ENCODE results near the gene SEC16A.

SEC16A gene

DNA sequence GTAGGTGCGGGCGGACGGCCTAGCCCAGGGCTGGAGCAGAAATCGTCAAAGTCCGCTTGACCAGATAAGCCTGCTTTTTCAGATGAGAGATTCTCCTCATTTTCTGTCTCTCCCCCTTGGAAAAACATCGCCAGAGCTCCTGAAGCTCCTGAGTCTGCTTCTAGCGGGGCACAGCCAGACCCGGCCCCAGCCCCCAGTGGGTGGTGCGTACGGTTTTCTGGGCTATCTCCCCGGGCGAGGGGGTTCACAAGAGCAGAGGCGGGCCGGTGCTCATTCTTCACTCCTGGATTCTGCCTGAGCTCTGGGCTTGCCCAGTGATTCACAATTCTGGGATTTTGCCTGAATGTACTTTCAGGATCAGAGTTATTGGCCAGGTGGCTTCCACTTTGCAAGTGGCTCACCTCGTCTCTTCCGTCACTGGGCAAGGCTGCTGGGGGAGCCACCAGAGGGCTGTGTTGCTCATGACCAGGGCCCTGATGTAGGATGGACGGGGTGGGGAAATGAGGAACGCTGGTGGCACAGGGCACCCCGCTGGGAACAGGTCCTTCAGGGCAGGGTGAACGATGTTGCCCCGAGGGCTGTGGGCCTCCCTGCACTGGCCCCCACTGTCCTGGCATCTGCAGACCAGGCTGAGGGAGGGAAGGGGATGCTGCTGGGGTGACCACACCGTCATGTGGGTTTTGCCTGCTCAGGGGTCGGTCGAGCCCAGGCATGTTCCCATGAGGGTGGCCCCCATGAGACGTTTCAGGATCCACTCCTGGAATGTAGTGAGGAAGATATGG lies 6.3 kb downstream of the SEC16A start:
- no peak for TF ChIP-seq POLR2A (IDR thresholded peaks at IDR 0.05; ENCODE audit: low read depth, low read length)
- FAIRE-seq = no peak
- no peak for DNase-seq (ENCODE audit: insufficient read length, low spot score)

DNA sequence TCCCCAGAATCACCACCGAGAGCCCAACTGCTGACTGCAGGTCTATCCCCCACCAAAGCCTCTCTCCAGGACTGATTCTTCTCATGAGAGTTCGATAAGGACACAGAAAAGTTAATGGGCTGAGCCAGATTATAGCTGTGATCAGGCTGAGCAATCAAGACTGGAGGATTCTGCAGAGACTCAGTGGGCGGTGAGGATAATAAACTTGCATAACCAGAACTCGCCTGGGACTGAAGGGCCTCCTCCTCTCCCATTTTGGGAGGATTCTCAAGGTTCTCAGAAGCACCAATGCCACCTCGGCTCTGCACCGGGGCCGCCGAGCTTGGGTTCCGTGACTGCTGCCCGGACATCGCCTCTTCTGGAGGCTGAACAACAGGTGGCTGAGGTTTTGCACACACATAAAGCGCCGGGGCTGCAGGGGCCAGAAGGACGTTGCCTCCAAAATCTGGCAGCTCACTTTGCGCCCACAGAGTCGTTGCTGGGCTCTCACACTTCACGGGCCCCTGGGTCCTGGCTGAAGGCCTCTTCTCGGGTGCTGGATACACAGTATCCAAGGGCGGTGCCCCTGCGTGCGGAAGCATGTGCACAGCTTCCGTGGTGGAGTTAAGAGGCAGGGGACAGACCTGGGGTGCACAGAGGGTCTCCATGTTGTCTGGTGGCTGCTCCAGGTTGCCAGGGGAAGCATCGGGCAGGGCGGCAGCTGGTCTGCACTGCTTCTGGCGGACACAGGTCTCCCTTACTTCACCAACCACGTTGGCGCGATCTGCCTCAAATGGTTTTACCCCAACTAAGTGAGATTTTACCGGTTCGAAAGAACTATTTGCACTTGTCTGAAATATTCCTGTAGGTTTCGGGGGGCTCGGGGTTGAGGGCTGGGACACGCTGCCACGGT lies 7.6 kb downstream of the SEC16A start:
- FAIRE-seq (no peak), DNase-seq (ENCODE audit: insufficient read length, low spot score) (no peak)
- TF ChIP-seq POLR2A (IDR thresholded peaks at IDR 0.05; ENCODE audit: low read depth, low read length) = no peak

DNA sequence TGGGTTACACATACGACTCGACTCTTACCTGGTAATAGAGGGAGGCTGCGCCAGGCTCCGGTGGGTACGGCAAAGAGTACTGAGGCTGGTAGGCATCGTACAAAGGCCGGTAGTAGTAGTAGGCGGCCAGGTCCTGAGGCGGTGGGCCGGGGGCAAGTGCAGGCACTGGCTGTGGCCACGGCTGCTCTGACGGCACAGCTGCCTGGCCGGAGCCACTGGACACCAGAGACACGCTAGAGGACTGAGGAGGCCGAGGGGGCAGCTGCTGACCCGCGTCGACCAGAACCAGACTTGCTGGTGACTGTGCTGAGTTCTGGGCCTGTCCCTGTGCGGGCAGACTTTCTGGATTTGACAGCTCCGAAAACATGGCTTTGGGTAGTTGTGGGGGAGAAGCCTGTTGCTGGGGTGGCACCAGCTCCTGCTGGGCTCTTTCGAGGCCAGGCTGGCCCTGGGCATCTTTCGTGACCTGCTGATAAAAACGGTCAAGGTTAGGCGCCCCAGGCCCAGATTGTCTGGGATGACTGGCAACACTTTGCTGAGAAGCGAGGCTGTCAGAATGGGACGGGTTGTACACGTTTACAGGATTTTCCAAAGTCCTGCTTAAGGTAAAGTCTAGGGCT lies 8.7 kb downstream of the SEC16A start:
- DNase-seq (ENCODE audit: insufficient read length, low spot score) (no peak), FAIRE-seq (no peak)
- no peak for TF ChIP-seq POLR2A (IDR thresholded peaks at IDR 0.05; ENCODE audit: low read depth, low read length)

- no peak for DNase-seq (ENCODE audit: insufficient read length, low spot score)
- TF ChIP-seq POLR2A (IDR thresholded peaks at IDR 0.05; ENCODE audit: low read depth, low read length) = no peak
- no peak for FAIRE-seq
Measured at GRCh38 chr9:136473354-136473721, 9.5 kb downstream of the SEC16A start.

- FAIRE-seq (no peak), DNase-seq (ENCODE audit: insufficient read length, low spot score) (no peak)
- TF ChIP-seq POLR2A (IDR thresholded peaks at IDR 0.05; ENCODE audit: low read depth, low read length) = no peak
Measured at GRCh38 chr9:136472640-136473353, 10.0 kb downstream of the SEC16A start.

DNA sequence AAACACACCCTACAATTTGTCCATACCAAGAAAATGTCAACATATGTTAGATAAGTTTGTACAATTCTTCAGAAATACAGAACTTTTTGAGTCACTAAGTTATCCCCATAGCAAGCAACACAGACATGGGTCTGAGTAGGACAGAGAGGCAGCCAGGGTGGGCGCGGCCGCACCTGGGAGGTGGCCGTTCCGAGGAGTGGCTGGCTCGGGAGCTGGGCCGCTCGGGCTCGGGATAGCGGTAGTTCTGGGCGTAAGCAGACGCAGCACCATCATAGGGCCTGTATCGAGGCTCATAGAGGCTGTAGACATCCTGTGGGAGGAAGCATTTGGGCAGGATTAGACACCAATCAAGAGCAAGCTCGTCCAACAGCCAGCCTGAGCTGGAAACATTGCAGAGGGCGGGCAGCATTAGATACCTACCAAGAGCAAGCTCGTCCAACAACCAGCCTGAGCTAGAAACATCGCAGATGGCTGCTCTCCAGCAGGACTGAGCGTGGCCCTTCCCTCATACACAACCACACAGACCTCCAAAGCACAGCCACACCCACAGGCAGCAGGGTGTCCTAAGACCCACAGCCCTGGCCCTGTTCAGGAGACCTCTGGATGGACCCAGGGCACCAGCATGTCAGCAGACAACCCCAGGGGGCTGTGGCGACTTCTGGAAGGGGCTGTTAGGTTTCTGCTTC lies 10.9 kb downstream of the SEC16A start:
- FAIRE-seq (no peak), DNase-seq (ENCODE audit: insufficient read length, low spot score) (no peak)
- no peak for TF ChIP-seq POLR2A (IDR thresholded peaks at IDR 0.05; ENCODE audit: low read depth, low read length)

- DNase-seq (ENCODE audit: insufficient read length, low spot score) (no peak), FAIRE-seq (no peak)
- no peak for TF ChIP-seq POLR2A (IDR thresholded peaks at IDR 0.05; ENCODE audit: low read depth, low read length)
Measured at GRCh38 chr9:136470792-136471469, 11.9 kb downstream of the SEC16A start.

DNA sequence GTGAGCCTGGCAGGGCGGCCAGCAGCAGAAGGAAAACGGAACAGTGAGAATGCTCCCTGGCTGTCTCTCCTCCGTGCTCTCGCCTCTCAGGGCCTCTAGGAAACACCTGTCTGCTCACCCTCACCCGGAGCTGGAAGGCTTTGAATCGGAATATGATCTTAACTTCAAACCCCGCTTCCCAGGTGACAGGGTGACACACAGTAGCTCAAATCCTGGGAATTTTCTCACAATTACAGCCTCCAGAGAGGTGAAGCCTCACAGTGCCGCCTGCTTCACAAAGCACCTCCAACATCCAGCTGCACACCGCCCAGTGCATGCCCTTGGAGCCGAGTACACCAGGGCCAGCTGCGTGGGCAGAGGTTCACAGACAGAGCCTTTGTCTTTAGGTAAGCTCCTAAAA lies 12.5 kb downstream of the SEC16A start:
- DNase-seq (ENCODE audit: insufficient read length, low spot score) = no peak
- no peak for TF ChIP-seq POLR2A (IDR thresholded peaks at IDR 0.05; ENCODE audit: low read depth, low read length)
- no peak for FAIRE-seq

DNA sequence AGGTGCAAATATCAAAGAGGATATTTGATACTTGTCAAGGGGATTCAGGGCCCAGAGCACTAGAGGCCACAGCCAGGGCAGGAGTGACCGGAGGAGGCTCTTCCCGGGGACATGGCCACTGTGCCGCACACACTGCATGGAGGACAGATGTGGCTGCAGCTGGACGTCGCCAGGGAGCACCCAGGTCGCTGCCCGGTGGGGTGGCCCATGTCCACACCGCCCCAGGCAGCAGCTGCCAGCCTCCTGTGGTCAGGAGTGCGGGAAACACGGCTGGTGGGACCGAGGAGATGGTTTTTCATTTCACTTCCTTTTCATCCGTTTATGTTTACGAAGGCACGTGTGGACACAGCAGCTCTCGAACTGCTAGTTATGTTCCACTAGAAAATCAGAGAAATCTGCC lies 15.1 kb downstream of the SEC16A start:
- DNase-seq (ENCODE audit: insufficient read length, low spot score) (no peak), FAIRE-seq (no peak)
- no peak for TF ChIP-seq POLR2A (IDR thresholded peaks at IDR 0.05; ENCODE audit: low read depth, low read length)

- FAIRE-seq (no peak), DNase-seq (ENCODE audit: insufficient read length, low spot score) (no peak)
- no peak for TF ChIP-seq POLR2A (IDR thresholded peaks at IDR 0.05; ENCODE audit: low read depth, low read length)
Measured at GRCh38 chr9:136466155-136466541, 16.7 kb downstream of the SEC16A start.

DNA sequence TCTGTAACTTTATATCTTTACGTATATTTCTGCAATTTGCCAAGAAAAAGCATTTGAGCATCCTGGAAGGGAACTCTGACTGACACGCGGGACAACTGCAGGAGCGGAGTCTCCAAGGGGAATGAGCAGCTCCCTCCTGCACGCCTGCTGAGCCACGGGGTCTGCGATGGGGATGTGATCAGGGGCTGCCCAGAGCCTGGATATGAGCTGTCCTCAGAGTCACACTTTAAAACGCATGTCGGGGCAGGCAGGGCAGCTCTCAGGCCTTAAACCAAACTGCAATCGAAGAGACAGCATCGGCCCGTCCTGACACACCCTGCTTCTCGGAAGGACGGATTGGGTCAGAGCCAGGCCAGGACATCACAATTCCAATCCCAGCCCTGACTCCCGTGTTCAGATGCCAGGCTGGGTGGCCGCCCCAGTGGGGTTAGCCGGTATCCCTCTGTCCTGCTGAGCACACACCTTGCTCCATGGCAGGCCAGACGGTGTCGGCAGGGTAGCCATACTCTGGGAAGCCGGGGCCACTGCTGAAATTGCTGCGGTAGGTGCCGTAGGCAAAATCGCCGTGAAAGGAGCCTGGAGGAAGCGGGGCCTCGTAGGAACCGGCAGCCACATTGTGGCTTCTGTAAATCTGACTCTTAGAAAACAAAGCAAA lies 17.2 kb downstream of the SEC16A start:
- DNase-seq (ENCODE audit: insufficient read length, low spot score) (no peak), FAIRE-seq (no peak)
- no peak for TF ChIP-seq POLR2A (IDR thresholded peaks at IDR 0.05; ENCODE audit: low read depth, low read length)

DNA sequence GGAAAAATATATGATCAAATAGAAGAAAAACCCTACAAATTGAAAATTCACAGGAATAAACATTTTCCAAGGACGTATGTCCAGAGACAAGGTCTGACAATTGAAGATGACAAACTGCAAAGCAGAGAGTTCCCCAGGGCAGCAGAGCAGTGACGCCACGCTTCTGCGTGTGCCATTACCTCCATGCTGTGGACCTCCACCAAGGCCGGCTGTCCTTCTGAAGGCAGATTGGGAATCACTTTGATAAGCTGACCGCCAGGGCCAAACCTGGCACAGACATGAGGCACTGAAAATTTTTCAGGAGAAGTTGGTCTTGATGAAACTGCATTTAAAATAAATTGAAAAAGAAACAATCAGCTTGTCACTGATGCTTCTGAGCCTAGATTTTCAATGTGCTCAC lies 18.6 kb downstream of the SEC16A start:
- DNase-seq (ENCODE audit: insufficient read length, low spot score) (no peak), FAIRE-seq (no peak)
- no peak for TF ChIP-seq POLR2A (IDR thresholded peaks at IDR 0.05; ENCODE audit: low read depth, low read length)

All from H54 (cell line).